Measurements from ENCODE around the gene KIRREL3.

DNA sequence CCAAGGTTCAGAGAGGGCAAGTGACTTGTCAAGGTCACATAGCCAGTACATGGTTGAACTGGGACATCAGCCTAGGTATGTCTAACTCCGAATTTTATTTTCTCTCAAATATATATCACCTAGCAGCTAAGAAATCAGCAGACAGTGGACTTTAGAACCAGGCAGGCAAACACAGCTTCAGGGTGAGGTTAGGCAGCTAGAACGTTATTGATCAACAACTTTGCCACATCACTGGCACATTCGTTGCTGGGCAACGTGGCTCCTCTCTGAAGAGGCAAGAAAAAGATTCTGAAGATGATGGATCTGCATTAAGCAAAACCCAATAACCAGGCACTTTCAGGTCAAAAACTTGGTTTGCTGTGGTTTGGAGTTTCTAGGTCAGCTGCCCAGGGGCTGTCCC lies 258.0 kb downstream of the KIRREL3 start:
- TF ChIP-seq, protein P1, sequence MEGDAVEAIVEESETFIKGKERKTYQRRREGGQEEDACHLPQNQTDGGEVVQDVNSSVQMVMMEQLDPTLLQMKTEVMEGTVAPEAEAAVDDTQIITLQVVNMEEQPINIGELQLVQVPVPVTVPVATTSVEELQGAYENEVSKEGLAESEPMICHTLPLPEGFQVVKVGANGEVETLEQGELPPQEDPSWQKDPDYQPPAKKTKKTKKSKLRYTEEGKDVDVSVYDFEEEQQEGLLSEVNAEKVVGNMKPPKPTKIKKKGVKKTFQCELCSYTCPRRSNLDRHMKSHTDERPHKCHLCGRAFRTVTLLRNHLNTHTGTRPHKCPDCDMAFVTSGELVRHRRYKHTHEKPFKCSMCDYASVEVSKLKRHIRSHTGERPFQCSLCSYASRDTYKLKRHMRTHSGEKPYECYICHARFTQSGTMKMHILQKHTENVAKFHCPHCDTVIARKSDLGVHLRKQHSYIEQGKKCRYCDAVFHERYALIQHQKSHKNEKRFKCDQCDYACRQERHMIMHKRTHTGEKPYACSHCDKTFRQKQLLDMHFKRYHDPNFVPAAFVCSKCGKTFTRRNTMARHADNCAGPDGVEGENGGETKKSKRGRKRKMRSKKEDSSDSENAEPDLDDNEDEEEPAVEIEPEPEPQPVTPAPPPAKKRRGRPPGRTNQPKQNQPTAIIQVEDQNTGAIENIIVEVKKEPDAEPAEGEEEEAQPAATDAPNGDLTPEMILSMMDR (IDR thresholded peaks at IDR 0.05 in 8 of 11, conservative IDR thresholded peaks at IDR 0.05 in 3 of 11) = no peak
- TF ChIP-seq POLR2AphosphoS5 (IDR thresholded peaks at IDR 0.05) = no peak
- TF ChIP-seq POLR2A (IDR thresholded peaks at IDR 0.05) = no peak
